GM12892 (cell line): ENCODE results near the gene MEG3.

Source experiments
- POLR2A ChIP-seq: IDR thresholded peaks from 2 replicates; pipeline ENCODE4 v1.6.1; 2011; ENCODE audit warnings: low read depth, low read length, control low read depth
- POLR2AphosphoS5 ChIP-seq: IDR thresholded peaks from 2 replicates; pipeline ENCODE4 v1.6.1; 2011; ENCODE audit warnings: low read depth, low read length, control low read depth
- TAF1 ChIP-seq: IDR thresholded peaks from 2 replicates; pipeline ENCODE4 v1.6.1; 2011; ENCODE audit warnings: low read depth, mild to moderate bottlenecking, control low read depth, low read length, borderline replicate concordance

GRCh38 chr14:100803226-100803625, 22.7 kb upstream of the MEG3 start:
- TF ChIP-seq POLR2A (no peak), TAF1 (no peak), POLR2AphosphoS5 (no peak)
